OCI-LY7 (cell line): ENCODE results near the gene ZNF593. TPM values are rescaled to one million over a fixed set of nuclear protein-coding genes. Genes with fewer than 3 reads are reported as not detected.

Experiments used
- BruUV-seq: library from RNA; stranded (reverse); fragments of 400-500 nt; replicated peaks from 2 replicates; lab custom pipeline; 2021; lab: Mats Ljungman, UMichigan
- CTCF ChIA-PET: fragments of 300-600 bp; sonication (Branson Sonifier 250); formaldehyde crosslinking; loops from one replicate; lab custom pipeline; 2022; ENCODE audit warnings: antibody characterized with exemption; ENCODE audit not compliant: unreplicated experiment; lab: Charles Lee
- POLR2A ChIA-PET: fragments of 300-600 bp; sonication (Branson Sonifier 250); formaldehyde crosslinking; loops from one replicate; lab custom pipeline; 2022; ENCODE audit warnings: antibody characterized with exemption; lab: Charles Lee
- DNase-seq: peaks from one replicate; pipeline ENCODE4 v3.0.0-alpha.2; 2015; ENCODE audit warnings: low spot score
- H2AFZ ChIP-seq: fragments of 200-600 bp; sonication (generic), shearing (Covaris generic); 2 replicates; pipeline ENCODE4 v1.6.1; 2014; ENCODE audit warnings: mild to moderate bottlenecking, antibody characterized with exemption, low read length, moderate library complexity
- H3K27ac ChIP-seq: fragments of 200-600 bp; sonication (generic); 2 replicates; pipeline ENCODE4 v1.5.1; 2014; ENCODE audit warnings: mixed run types, low read depth, mild to moderate bottlenecking, moderate library complexity, low read length, inconsistent platforms; ENCODE audit not compliant: poor library complexity, severe bottlenecking
- H3K36me3 ChIP-seq: fragments of 200-600 bp; sonication (generic); 2 replicates; pipeline ENCODE4 v1.6.1; 2014; ENCODE audit warnings: mild to moderate bottlenecking, antibody characterized with exemption, low read length, moderate library complexity, mixed read lengths; ENCODE audit not compliant: insufficient read depth
- H3K4me1 ChIP-seq: fragments of 200-600 bp; sonication (generic); 2 replicates; pipeline ENCODE4 v1.5.1; 2014; ENCODE audit warnings: mild to moderate bottlenecking, low read length; ENCODE audit not compliant: insufficient read depth, poor library complexity, severe bottlenecking
- H3K4me2 ChIP-seq: fragments of 200-600 bp; sonication (generic); 2 replicates; pipeline ENCODE4 v1.6.1; 2014; ENCODE audit warnings: mild to moderate bottlenecking, low read length
- H3K4me3 ChIP-seq: fragments of 200-600 bp; sonication (generic); 2 replicates; pipeline ENCODE4 v1.5.1; 2014; ENCODE audit warnings: mild to moderate bottlenecking, low read depth, low read length; ENCODE audit not compliant: poor library complexity, severe bottlenecking
- H3K79me2 ChIP-seq: fragments of 200-600 bp; sonication (generic); 2 replicates; pipeline ENCODE4 v1.6.1; 2016; ENCODE audit warnings: low read depth, mild to moderate bottlenecking, low read length, moderate library complexity, mixed read lengths; ENCODE audit not compliant: insufficient read depth
- H3K9me2 ChIP-seq: fragments of 200-600 bp; sonication (generic); 2 replicates; pipeline ENCODE4 v1.6.1; 2016; ENCODE audit warnings: mild to moderate bottlenecking, low read length, mixed read lengths; ENCODE audit not compliant: insufficient read depth
- H3K9me3 ChIP-seq: fragments of 200-600 bp; sonication (generic); 2 replicates; pipeline ENCODE4 v1.6.1; 2014; ENCODE audit warnings: mild to moderate bottlenecking, mixed run types, low read length, mixed read lengths
- H4K20me1 ChIP-seq: fragments of 200-600 bp; sonication (generic); 2 replicates; pipeline ENCODE4 v1.6.1; 2014; ENCODE audit warnings: mild to moderate bottlenecking, antibody characterized with exemption, low read length, moderate library complexity, mixed read lengths; ENCODE audit not compliant: insufficient read depth
- CTCF ChIP-seq: fragments of 200-600 bp; sonication (generic); conservative IDR thresholded peaks from 2 replicates; pipeline ENCODE4 v1.5.1; 2014; ENCODE audit warnings: mild to moderate bottlenecking, antibody characterized with exemption, low read length, moderate library complexity, mixed read lengths
- EZH2phosphoT487 ChIP-seq: fragments of 200-600 bp; sonication (generic); IDR thresholded peaks from 2 replicates; pipeline ENCODE4 v1.6.1; 2018; ENCODE audit warnings: low read depth, borderline replicate concordance, mild to moderate bottlenecking, mixed run types, antibody characterized with exemption, low read length, moderate library complexity, mixed read lengths
- intact Hi-C: fragments of 100-400 bp; cut with micrococcal nuclease; formaldehyde crosslinking; loops from one replicate; pipeline ENCODE4 v1.10.0; 2022; ENCODE audit not compliant: unreplicated experiment
- total RNA-seq, 2 experiments: library from RNA; depleted of rRNA in 1 of 2; stranded (reverse); fragments of >200 nt in 1 of 2; shearing (Covaris generic) in 1 of 2; gene quantifications; 2 replicates each; pipeline ENCODE4 v1.2.3, GENCODE V29; 2014 to 2022

ZNF593 gene
- total RNA-seq, 2 experiments from 2014 or later: 42.8 to 63.6 TPM

GRCh38 chr1:26189751-26190275 lies 20.1 kb downstream of the ZNF593 start:
- H4K20me1 ChIP-seq: no peaks in the 10 kb centered on the region
- H3K4me2 ChIP-seq: no peak overlapping the region
- H3K9me3 ChIP-seq: no peaks in the 10 kb centered on the region
- no peaks in the 10 kb centered on the region for H3K9me2 ChIP-seq
- TF ChIP-seq CTCF: peak; percentile 52
- no peak for TF ChIP-seq EZH2phosphoT487
- no peak overlapping the region for H3K27ac ChIP-seq
- intact Hi-C loops: no loop called here
- no peaks in the 10 kb centered on the region for H3K36me3 ChIP-seq
- H3K4me1 ChIP-seq: no peaks in the 10 kb centered on the region
- ChIA-PET CTCF (interaction anchor here (0.6 kb wide), 1 partner anchor 174 kb away, joined by 3 read pairs; no protein-coding TSS in a partner anchor), POLR2A (interaction anchor here (0.7 kb wide), 1 partner anchor 16 kb away, joined by 3 read pairs; no protein-coding TSS in a partner anchor)
- no peaks in the 10 kb centered on the region for H3K79me2 ChIP-seq
- no peak overlapping the region for H2AFZ ChIP-seq
- BruUV-seq: no TSS peak
- DNase-seq: no peak
- H3K4me3 ChIP-seq: no peak overlapping the region

- H3K4me2 ChIP-seq: no peak within 1 kb of the TSS
- TF ChIP-seq EZH2phosphoT487: no peak
- peak; percentile 36; the same call in 1 of the 2 replicates for TF ChIP-seq CTCF
- CTCF ChIA-PET: no interaction called here
- POLR2A ChIA-PET: no interaction called here
- H2AFZ ChIP-seq: no peak within 1 kb of the TSS
- peak; percentile 24 for DNase-seq
- H3K9me3 ChIP-seq: no peaks in the 10 kb centered on the region
- H3K79me2 ChIP-seq: no peaks in the 10 kb centered on the region
- no peaks in the 10 kb centered on the region for H3K4me1 ChIP-seq
- BruUV-seq: no TSS peak
- no peaks in the 10 kb centered on the region for H3K36me3 ChIP-seq
- no peak within 1 kb of the TSS for H3K4me3 ChIP-seq
- H3K9me2 ChIP-seq: no peaks in the 10 kb centered on the region
- H4K20me1 ChIP-seq: no peaks in the 10 kb centered on the region
- intact Hi-C loops: no loop called here
- no peak within 1 kb of the TSS for H3K27ac ChIP-seq
These were observed 20.8 kb downstream of the ZNF593 start, which contains the start of gene CATSPER4 for GRCh38 chr1:26190373-26190987. Gene CATSPER4 (plus strand): TSS chr1:26190602. CDS start chr1:26190628, 26 bp downstream.

- no peaks in the 10 kb centered on the region for H3K9me3 ChIP-seq
- ChIA-PET CTCF (no interaction called here), POLR2A (no interaction called here)
- H3K4me1 ChIP-seq: no peaks in the 10 kb centered on the region
- no peaks in the 10 kb centered on the region for H3K9me2 ChIP-seq
- TF ChIP-seq EZH2phosphoT487 (no peak), CTCF (no peak)
- no peak overlapping the region for H3K4me3 ChIP-seq
- no peaks in the 10 kb centered on the region for H4K20me1 ChIP-seq
- H3K36me3 ChIP-seq: no peaks in the 10 kb centered on the region
- no peaks in the 10 kb centered on the region for H3K79me2 ChIP-seq
- no peak overlapping the region for H2AFZ ChIP-seq
- no peak overlapping the region for H3K4me2 ChIP-seq
- no peak for DNase-seq
- H3K27ac ChIP-seq: no peak overlapping the region
- no TSS peak for BruUV-seq
- intact Hi-C loops: no loop called here
These were observed 22.0 kb downstream of the ZNF593 start for GRCh38 chr1:26191739-26192138.
